HG03378 (cell line): ENCODE data around the gene CAPN15.
"Not testable (repeated sequence)": the region's sequence is repeated elsewhere in the genome, so short reads cannot be mapped to it uniquely, and the experiment has no call there.

Experiments used
- ATAC-seq: cut with Tn5 transposase; IDR thresholded peaks from one replicate; pipeline ENCODE4 v1.9.1; 2021; ENCODE audit warnings: mild to moderate bottlenecking, moderate library complexity; ENCODE audit not compliant: unreplicated experiment

CAPN15 gene

GRCh38 chr16:505479-506245, 21.9 kb upstream of the CAPN15 start:
- ATAC-seq = no peak

GRCh38 chr16:506246-506546, 21.3 kb upstream of the CAPN15 start:
- no peak for ATAC-seq

GRCh38 chr16:507527-507926, 20.0 kb upstream of the CAPN15 start:
- ATAC-seq = not testable (repeated sequence)

- ATAC-seq = no peak
Observed at GRCh38 chr16:507996-508395, 19.5 kb upstream of the CAPN15 start.

- ATAC-seq = no peak
Observed at GRCh38 chr16:508884-509736, 18.4 kb upstream of the CAPN15 start.

GRCh38 chr16:510066-510825, 17.3 kb upstream of the CAPN15 start:
- ATAC-seq = no peak

GRCh38 chr16:512802-513201, 14.7 kb upstream of the CAPN15 start:
- ATAC-seq = no peak

- no peak for ATAC-seq
Observed at GRCh38 chr16:513950-514349, 13.6 kb upstream of the CAPN15 start.

- no peak for ATAC-seq
Observed at GRCh38 chr16:515175-515938, 12.2 kb upstream of the CAPN15 start.

- no peak for ATAC-seq
Observed at GRCh38 chr16:515939-516226, 11.6 kb upstream of the CAPN15 start.

- no peak for ATAC-seq
Observed at GRCh38 chr16:516301-516700, 11.2 kb upstream of the CAPN15 start.

GRCh38 chr16:518858-519257, 8.7 kb upstream of the CAPN15 start:
- no peak for ATAC-seq

GRCh38 chr16:519425-519824, 8.1 kb upstream of the CAPN15 start:
- ATAC-seq = no peak

GRCh38 chr16:519841-520687, 7.4 kb upstream of the CAPN15 start:
- no peak for ATAC-seq

GRCh38 chr16:520847-521246, 6.7 kb upstream of the CAPN15 start:
- no peak for ATAC-seq

GRCh38 chr16:521381-522210, 5.9 kb upstream of the CAPN15 start:
- ATAC-seq = no peak

GRCh38 chr16:522320-523096, 5.0 kb upstream of the CAPN15 start:
- no peak for ATAC-seq

- ATAC-seq = no peak
Observed at GRCh38 chr16:523097-523741, 4.3 kb upstream of the CAPN15 start.
